SK-N-DZ (cell line): ENCODE measurements around the gene LIN7C.

Experiments used
- DNase-seq: peaks from one replicate; pipeline ENCODE4 v3.0.0-alpha.2; 2015; ENCODE audit warnings: low spot score

LIN7C gene

DNA sequence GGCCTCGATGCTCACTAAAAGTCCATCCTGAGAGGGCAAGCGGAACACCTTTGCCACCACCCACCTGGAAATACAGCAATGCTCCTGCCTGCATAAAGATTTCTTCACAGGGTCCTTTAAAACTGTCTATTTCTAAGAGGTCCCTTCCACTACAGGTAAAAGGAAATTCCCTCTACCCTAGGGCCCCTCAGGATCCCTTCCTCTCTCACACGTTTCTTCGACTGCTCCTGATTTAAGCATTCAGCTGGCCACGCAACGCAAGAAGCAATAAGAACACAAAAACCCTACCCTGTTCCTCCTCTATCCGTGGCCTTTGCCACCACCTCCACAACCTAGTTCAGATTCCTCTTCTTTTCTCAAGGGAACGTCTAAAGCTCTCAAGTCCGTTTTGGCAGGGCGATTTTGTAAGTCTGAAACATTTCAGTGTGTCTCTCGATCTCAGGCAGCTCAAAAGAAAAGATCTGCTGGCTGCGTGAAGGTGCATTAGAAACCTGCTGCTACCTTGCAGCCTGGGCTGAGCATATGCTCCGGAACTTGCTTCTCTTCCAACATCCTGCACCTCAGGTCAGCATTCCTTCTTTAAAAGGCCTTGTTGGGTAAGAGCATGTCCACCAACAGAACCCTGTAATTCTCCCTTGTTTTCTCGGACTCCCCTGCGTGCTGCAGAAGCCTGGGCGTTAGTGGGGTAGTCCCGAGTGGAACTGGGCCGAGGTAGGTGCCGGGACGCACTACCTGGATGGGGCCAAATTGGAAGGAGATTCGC lies 35.6 kb downstream of the LIN7C start:
- DNase-seq = peak; percentile 25

- no peak for DNase-seq
Measured at GRCh38 chr11:27470166-27470565, 36.4 kb downstream of the LIN7C start.

- DNase-seq = no peak
Measured at GRCh38 chr11:27468995-27469695, 37.4 kb downstream of the LIN7C start.

- DNase-seq = no peak
Measured at GRCh38 chr11:27468209-27468994, 38.2 kb downstream of the LIN7C start.

DNA sequence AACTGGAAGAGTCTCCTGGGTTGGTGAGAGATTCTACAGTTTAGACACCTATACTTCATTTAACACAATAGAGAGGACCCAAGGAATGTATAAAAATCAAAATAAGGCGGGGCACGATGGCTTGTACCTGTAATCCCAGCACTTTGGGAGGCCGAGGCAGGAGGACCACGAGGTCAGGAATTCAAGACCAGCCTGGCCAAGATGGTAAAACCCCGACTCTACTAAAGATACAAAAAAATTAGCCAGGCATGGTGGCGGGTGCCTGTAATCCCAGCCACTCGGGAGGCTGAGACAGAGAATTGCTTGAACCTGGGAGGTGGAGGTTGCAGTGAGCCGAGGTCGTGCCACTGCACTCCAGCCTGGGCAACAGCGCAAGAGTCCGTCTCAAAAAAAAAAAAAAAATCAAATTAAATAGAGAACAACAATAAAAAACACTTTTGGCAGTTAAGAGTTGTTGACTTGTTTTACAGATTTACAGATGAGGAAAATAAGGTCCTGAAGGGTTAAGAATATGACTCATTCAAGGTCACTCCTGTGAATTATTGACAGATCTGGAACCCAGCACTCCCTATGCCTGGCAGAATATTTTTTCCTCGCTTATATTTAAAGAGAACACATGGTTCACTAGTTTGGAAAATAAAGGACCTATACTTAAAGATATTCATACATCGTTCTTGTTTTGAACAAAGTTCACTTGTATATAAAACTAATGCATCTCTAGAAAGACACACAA lies 39.2 kb downstream of the LIN7C start:
- DNase-seq = no peak

DNA sequence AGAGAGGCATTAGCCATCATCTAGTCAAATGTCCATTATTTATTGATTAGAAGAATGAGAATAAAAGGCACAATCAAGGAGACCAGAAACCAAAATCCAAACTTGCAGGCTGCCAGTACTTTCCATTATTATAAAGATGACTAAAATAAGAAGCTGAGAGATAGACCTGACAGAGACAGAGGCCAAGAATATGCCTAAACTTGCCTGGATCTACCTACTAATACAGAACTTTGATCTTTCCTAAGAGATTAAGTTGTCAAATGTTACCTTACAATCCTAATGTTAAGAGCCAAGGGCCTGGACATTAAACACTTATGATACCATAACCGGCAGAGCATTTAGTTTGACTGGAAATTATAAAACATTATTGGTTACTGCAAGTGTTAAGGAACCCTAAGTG lies 40.2 kb downstream of the LIN7C start:
- DNase-seq = no peak

DNA sequence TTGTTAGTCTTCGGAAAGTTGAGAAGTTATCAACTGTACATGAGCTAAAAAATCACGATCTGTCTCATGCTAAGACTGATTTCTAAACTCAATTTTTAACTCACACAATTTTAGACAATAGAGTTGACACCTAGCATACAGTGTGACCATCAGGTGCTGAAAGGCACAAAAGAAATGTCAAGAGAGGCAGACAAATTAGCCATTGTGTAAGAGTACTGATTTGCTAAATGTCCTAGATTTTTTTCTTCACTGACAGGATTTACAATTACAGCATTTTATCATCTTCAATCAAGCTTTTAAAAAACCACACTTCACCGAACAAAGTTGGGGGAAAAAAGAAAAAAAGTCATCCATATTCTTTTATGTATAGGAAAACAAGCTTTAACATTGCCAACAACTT lies 40.9 kb downstream of the LIN7C start:
- no peak for DNase-seq

GRCh38 chr11:27464909-27465308 lies 41.7 kb downstream of the LIN7C start:
- no peak for DNase-seq

GRCh38 chr11:27464289-27464696 lies 42.3 kb downstream of the LIN7C start:
- DNase-seq = no peak

GRCh38 chr11:27462543-27462942 lies 44.0 kb downstream of the LIN7C start:
- no peak for DNase-seq

GRCh38 chr11:27460158-27460978 lies 46.2 kb downstream of the LIN7C start:
- DNase-seq = no peak

GRCh38 chr11:27459191-27459590 lies 47.4 kb downstream of the LIN7C start:
- no peak for DNase-seq

DNA sequence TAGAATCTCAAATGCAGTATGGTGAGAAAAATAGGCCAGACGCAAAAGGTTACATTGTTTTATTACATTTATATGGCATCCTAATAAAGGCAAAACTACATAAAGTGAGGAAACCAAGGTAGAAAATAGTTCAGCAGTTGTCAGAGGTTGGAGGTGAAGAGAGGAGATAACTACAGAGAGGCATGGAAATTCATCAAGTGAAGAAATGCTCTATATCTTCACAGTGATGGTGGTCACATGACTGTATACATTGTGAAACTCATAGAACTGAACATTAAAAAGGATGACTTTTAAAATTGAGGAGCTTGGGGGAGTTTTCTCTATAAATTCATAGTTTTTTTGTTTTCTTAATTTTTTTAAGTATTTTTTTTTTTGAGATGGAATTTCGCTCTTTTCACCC lies 48.4 kb downstream of the LIN7C start:
- no peak for DNase-seq

DNA sequence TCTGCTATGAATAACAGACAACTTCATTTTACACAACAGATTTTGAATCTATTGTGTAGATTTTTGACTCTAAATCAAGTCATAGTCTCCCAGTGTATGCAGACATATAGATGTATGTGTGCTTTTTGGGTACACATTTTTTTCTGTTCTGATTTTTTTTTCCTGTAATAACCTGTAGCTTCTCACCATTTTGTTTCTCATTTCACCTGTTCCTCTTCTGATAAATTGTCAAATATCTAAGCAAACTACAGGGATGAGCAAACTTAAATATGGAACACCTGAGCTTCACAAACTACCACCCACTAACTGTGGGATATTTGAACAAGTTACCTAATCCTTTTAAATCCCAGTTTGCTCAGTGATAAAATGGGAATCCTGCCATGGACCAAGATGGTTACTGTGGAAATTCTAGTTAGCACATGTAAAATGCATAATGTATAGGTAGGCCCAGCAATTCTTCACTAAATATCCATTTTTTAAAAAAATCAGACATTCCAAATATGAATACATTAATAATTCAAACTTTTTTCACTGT lies 49.7 kb downstream of the LIN7C start:
- no peak for DNase-seq

DNA sequence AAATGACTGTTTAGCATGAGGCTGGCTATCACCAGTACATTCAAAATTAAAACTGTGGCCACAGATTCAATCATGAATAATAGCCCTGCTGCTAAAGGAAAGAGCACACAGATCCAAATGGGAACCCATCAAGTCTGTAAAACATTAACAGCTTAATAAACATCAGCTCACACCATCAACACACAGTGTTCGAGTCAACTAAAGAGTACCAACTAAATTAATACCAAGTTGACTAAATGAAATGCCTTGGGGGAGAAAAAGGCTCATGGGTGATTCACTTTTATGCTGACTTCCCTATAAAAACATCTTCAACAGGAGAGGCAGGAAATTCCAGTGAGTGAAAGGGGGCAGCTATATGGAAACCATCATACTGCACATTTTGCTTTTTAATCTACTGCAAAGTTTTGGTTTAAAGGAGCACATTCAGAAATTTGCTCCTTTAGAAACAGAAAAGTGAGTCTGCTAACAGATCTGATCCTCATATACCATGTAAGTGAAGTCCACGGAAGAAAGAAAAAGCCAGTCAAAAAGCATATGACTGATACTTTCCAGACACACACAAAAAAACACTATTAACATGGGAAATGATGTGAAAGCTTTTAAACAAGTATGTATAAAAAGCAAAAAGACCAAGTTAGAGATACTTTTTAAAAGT lies 50.3 kb downstream of the LIN7C start:
- DNase-seq = no peak

DNA sequence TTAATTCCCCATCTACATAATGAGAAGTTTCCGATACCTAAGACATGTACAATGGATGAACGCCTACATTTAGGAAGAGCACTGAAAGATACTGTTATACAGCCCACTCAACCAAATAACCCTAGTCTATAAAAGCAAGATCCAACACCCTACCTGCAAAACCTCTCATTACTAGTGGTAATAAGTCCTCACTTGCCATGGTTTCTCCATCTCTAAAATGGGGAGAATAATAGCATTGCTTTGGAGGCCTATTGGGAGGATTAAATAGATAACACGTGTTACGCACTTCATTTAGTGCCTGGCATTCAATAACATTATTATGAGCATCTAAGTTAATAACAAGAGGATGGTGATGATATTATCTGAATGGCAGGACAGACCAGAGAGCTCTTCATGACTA lies 50.9 kb downstream of the LIN7C start:
- no peak for DNase-seq

- DNase-seq = no peak
Measured at GRCh38 chr11:27453701-27454100, 52.9 kb downstream of the LIN7C start.

- no peak for DNase-seq
Measured at GRCh38 chr11:27452147-27452546, 54.4 kb downstream of the LIN7C start.

DNA sequence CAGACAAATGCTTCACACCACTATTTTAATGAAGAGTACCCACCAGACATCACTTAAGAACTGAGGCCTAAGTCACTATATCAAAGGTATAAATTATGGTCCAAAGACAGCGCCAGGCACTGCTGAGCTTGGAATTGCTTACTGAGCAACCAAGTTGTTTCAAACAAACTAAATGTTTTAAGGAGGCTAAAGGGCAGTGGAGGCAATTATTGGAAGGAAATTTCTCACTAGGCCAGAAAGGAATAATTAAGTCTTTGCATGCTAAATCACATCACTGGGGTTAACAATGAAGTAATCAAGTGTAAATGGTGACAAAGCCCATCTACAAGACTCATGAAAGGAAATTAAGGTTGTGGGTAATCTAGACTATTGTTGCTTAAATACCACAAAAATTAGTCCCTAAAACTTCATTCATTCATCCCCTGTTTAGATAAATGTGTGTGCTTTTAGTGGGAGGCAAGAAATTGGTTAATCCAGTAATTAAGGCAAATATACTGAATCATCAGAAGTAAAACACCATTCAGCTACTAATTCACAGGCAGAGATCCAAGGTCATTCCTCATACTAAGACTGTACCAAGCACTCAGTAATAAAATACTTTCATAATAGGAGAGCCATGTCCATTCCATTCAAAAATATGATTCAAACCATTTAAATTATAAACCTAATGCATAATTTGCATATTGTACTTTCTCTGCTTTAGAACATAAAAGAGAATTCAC lies 55.2 kb downstream of the LIN7C start:
- no peak for DNase-seq
